GM19193 (cell line): ENCODE measurements around the gene CRACDL.

Experiments
- POLR2A ChIP-seq: IDR thresholded peaks from 4 replicates; pipeline ENCODE4 v1.6.1; 2011; ENCODE audit not compliant: insufficient read depth, insufficient read length; ENCODE audit errors: extremely low read depth

Gene CRACDL

GRCh38 chr2:98869870-98870269 is 66.2 kb downstream of the CRACDL start:
- no peak for TF ChIP-seq POLR2A

GRCh38 chr2:98869272-98869641 is 66.8 kb downstream of the CRACDL start:
- no peak for TF ChIP-seq POLR2A

GRCh38 chr2:98868548-98869271 is 67.3 kb downstream of the CRACDL start:
- TF ChIP-seq POLR2A, result no peak

- TF ChIP-seq POLR2A, result no peak
These were observed 68.3 kb downstream of the CRACDL start for GRCh38 chr2:98867539-98868309.

GRCh38 chr2:98866033-98866432 is 70.0 kb downstream of the CRACDL start:
- TF ChIP-seq POLR2A, result no peak

- TF ChIP-seq POLR2A, result no peak
These were observed 74.4 kb downstream of the CRACDL start for GRCh38 chr2:98861601-98862000.

GRCh38 chr2:98859323-98859722 is 76.7 kb downstream of the CRACDL start:
- TF ChIP-seq POLR2A, result no peak

- no peak for TF ChIP-seq POLR2A
These were observed 79.0 kb downstream of the CRACDL start for GRCh38 chr2:98857001-98857400.

GRCh38 chr2:98854682-98855081 is 81.3 kb downstream of the CRACDL start:
- TF ChIP-seq POLR2A, result no peak

GRCh38 chr2:98852932-98853331 is 83.1 kb downstream of the CRACDL start:
- no peak for TF ChIP-seq POLR2A

GRCh38 chr2:98850074-98850473 is 86.0 kb downstream of the CRACDL start:
- no peak for TF ChIP-seq POLR2A

GRCh38 chr2:98849113-98849512 is 86.9 kb downstream of the CRACDL start:
- TF ChIP-seq POLR2A, result no peak

GRCh38 chr2:98847853-98848252 is 88.2 kb downstream of the CRACDL start:
- no peak for TF ChIP-seq POLR2A

- TF ChIP-seq POLR2A, result no peak
These were observed 90.0 kb downstream of the CRACDL start for GRCh38 chr2:98846041-98846440.

GRCh38 chr2:98842136-98842535 is 93.9 kb downstream of the CRACDL start:
- TF ChIP-seq POLR2A, result no peak

GRCh38 chr2:98839292-98839691 is 96.7 kb downstream of the CRACDL start:
- TF ChIP-seq POLR2A, result no peak
